ENCODE data around the gene TMEM53.

DNA sequence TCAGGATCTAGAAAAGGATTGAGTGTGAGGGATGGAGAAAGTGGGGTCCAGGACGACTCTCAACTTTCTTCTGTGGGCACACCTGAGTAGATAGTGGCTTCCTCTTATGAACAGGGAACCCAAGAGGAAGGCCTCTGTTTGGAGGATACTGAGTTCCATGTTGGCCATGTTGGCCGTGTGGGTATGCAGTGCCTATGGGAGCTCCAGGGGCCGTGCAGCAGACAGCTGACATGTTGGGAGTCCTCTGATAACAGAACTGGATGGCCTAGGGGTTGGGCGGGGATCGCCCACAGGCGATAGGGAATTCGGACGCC is 43.0 kb downstream of the TMEM53 start:
- TF ChIP-seq POLR2A (IDR thresholded peaks at IDR 0.05): no peak
- TF ChIP-seq, protein P1, sequence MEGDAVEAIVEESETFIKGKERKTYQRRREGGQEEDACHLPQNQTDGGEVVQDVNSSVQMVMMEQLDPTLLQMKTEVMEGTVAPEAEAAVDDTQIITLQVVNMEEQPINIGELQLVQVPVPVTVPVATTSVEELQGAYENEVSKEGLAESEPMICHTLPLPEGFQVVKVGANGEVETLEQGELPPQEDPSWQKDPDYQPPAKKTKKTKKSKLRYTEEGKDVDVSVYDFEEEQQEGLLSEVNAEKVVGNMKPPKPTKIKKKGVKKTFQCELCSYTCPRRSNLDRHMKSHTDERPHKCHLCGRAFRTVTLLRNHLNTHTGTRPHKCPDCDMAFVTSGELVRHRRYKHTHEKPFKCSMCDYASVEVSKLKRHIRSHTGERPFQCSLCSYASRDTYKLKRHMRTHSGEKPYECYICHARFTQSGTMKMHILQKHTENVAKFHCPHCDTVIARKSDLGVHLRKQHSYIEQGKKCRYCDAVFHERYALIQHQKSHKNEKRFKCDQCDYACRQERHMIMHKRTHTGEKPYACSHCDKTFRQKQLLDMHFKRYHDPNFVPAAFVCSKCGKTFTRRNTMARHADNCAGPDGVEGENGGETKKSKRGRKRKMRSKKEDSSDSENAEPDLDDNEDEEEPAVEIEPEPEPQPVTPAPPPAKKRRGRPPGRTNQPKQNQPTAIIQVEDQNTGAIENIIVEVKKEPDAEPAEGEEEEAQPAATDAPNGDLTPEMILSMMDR (IDR thresholded peaks at IDR 0.05): no peak
- no peak for TF ChIP-seq POLR2AphosphoS5 (IDR thresholded peaks at IDR 0.05)
- TF ChIP-seq EP300 (IDR thresholded peaks at IDR 0.05): no peak
